ENCODE measurements around the gene ARCN1. TPM values are rescaled to one million over a fixed set of nuclear protein-coding genes. Genes with fewer than 3 reads are reported as not detected.
"Not testable (repeated sequence)": the region's sequence is repeated elsewhere in the genome, so short reads cannot be mapped to it uniquely, and the experiment has no call there.

ARCN1 gene
- total and polyA plus RNA-seq, 7 experiments from 2014 or later, result 71.2 to 170 (median 123) TPM

DNA sequence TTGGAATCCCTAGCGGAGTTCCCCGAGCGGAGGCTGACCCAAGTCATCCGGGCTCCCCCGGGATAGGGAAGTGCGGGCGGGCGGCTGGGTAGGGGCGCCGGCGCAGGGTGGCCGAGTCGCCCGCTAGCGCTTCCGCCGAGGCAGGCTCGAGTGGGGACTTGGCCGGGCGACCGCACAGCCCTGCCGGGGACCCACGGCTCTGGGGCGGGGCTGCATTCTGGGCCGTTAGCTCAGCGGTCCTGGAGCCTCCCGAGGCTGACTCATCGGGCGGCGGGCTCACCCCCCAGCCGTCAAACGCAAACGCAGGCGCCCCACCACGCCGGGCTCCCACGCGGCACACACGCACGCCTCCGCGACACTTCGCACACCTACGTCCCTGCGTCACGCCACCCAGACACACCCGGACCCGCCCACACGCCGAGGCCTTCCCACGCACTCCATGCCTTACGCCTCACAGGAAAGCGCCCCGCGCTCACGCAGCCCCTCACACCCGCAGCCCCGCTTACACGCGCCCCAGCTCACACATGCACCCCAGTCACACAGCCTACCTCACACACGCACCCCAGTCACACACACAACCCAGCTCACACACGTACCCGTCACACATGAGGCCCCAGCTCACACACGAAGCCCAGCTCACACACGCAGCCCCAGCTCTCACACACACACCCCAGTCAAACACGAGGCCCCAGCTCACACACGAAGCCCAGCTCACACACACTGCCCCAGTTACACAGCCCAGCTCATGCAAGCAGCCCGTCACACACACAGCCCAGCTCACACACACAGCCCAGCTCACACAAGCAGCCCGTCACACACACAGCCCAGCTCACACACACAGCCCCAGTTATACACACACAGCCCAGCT lies 36.4 kb downstream of the ARCN1 start:
- no peaks in the 10 kb centered on the region for H3K36me3 ChIP-seq (ENCODE audit: control insufficient read depth in 2 of 3, insufficient read depth in 3 of 3, low read length in 3 of 3)
- DNase-seq, result peak; percentile 70 to 96 (median 88)
- H3K4me1 ChIP-seq (ENCODE audit: control insufficient read depth in 2 of 2, insufficient read depth in 2 of 2, low read length in 2 of 2), result peaks cover 18 to 23% of the 10 kb centered on the region in 2 donors
- CTCF ChIA-PET, result interaction anchor here (0.6 to 2.2 kb wide), 8 partner anchors 8 to 437 kb away, joined by 3 to 15 read pairs (median 3); partner anchors contain the start of gene ARCN1
- Mint-ChIP-seq H3K27me3 (peaks cover 0 to 48% (median 0%) of the 10 kb centered on the region in 5 donors), H3K36me3 (peaks cover 0 to 9% (median 0%) of the 10 kb centered on the region in 5 donors), H3K4me1 (peaks cover 16 to 26% (median 23%) of the 10 kb centered on the region in 7 donors), H3K27ac (peak overlapping the region; percentile 39 to 95 (median 89)), H3K4me3 (peak overlapping the region; percentile 77 to 88 (median 82)), H3K9me3 (no peaks in the 10 kb centered on the region)
- peak overlapping the region; percentile 61 for H3K4me3 ChIP-seq (ENCODE audit: low read length)
- POLR2A ChIA-PET, result interaction anchor here (0.6 to 3.8 kb wide), 11 partner anchors 9 to 783 kb away, joined by 3 to 27 read pairs (median 5); partner anchors contain the start of genes ARCN1, CENATAC and DDX6
- H3K9me3 ChIP-seq (ENCODE audit: control insufficient read depth in 2 of 3, low read length in 3 of 3), result no peaks in the 10 kb centered on the region
- intact Hi-C loops (cut with micrococcal nuclease), result loop anchor here in 1 of 2 donors (1.0 to 10.0 kb wide), 6 partner anchors 36 to 390 kb away; partner anchors contain the start of genes ARCN1, CENATAC, TMEM25 and UPK2
- ATAC-seq, result peak; percentile 88
- no peaks in the 10 kb centered on the region for H3K27me3 ChIP-seq (ENCODE audit: control insufficient read depth in 2 of 2, insufficient read depth in 2 of 2, low read length in 2 of 2)
- peak overlapping the region; percentile 85 for H3K27ac ChIP-seq (ENCODE audit: low read depth, low read length)

DNA sequence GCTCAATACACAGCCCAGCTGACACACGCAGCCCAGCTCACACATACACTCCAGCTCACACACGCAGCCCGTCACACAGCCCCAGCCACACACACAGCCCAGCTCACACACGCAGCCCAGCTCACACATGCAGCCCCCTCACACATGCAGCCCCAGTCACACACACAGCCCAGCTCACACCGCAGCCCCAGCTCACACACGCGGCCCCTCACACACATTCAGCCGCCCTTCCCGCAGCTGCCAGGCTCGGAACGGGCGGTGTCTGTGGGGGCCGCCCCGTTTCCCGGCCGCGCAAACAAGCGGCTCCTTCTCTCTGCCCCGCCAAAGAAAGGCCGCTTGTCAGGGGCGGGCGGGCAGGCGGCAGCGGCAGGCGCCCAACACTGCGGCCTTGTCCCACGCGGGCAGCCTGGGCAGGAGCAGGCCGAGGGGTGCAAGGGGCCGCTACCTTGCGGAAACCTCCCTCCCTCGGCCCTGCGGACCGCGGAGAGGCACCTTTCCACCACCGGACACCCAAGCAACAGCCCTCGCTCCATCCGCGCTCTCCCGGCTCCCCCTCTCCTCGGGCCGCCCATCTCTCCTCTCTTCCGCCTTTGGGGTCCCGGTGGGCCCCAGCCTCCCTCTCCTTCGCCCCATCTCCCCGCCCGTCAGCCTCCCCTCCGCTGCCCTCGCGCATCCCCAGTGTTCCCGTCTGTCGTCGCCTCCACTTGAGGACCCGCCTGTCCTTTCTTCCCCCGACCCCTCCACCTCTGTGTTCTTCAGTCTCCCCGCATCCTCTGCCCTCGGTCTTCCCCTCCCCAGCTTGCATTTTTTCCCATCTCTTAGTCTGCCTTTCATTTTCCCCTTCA lies 37.4 kb downstream of the ARCN1 start:
- H3K4me1 Mint-ChIP-seq, result peaks cover 16 to 26% (median 23%) of the 10 kb centered on the region in 7 donors
- peak overlapping the region in 8 of 9 donors; percentile 82 to 95 (median 89) for H3K27ac Mint-ChIP-seq
- DNase-seq, result peak in 8 of 9 donors; percentile 20 to 47 (median 29)

GRCh38 chr11:118610225-118610772 lies 38.1 kb downstream of the ARCN1 start:
- H3K27me3 ChIP-seq (ENCODE audit: control insufficient read depth in 2 of 2, insufficient read depth in 2 of 2, low read length in 2 of 2), result no peaks in the 10 kb centered on the region
- intact Hi-C loops (cut with micrococcal nuclease), result loop anchor here (2.0 to 5.0 kb wide), 2 partner anchors 47 to 49 kb away; no protein-coding TSS in a partner anchor
- H3K36me3 Mint-ChIP-seq, result peaks cover 0 to 9% (median 0%) of the 10 kb centered on the region in 5 donors
- H3K27me3 Mint-ChIP-seq, result peaks cover 0 to 57% (median 0%) of the 10 kb centered on the region in 5 donors
- POLR2A ChIA-PET, result interaction anchor here (1.9 to 3.8 kb wide), 2 partner anchors 10 to 38 kb away, joined by 6 to 27 read pairs; partner anchors contain the start of gene ARCN1
- peak overlapping the region; percentile 57 for H3K27ac ChIP-seq (ENCODE audit: low read depth, low read length)
- peak overlapping the region; percentile 61 for H3K4me3 ChIP-seq (ENCODE audit: low read length)
- peaks cover 16 to 26% (median 23%) of the 10 kb centered on the region in 7 donors for H3K4me1 Mint-ChIP-seq
- ATAC-seq, result no peak
- peak overlapping the region; percentile 69 to 88 (median 85) for H3K4me3 Mint-ChIP-seq
- H3K9me3 Mint-ChIP-seq, result no peaks in the 10 kb centered on the region
- CTCF ChIA-PET, result interaction anchor here (1.8 to 2.2 kb wide), 2 partner anchors 15 to 17 kb away, joined by 6 to 15 read pairs; no protein-coding TSS in a partner anchor
- H3K9me3 ChIP-seq (ENCODE audit: control insufficient read depth in 2 of 3, low read length in 3 of 3), result no peaks in the 10 kb centered on the region
- peaks cover 18 to 23% of the 10 kb centered on the region in 2 donors for H3K4me1 ChIP-seq (ENCODE audit: control insufficient read depth in 2 of 2, insufficient read depth in 2 of 2, low read length in 2 of 2)
- DNase-seq, result peak in 2 of 9 donors; percentile 11 to 32
- H3K27ac Mint-ChIP-seq, result peak overlapping the region in 8 of 9 donors; percentile 51 to 92 (median 74)
- H3K36me3 ChIP-seq (ENCODE audit: control insufficient read depth in 2 of 3, insufficient read depth in 3 of 3, low read length in 3 of 3), result no peaks in the 10 kb centered on the region

More for the DNA sequence above, 37.4 kb downstream of the ARCN1 start:
- Mint-ChIP-seq H3K4me3 (peak overlapping the region; percentile 76 to 88 (median 86)), H3K27me3 (peaks cover 0 to 57% (median 0%) of the 10 kb centered on the region in 5 donors), H3K9me3 (no peaks in the 10 kb centered on the region), H3K36me3 (peaks cover 0 to 9% (median 0%) of the 10 kb centered on the region in 5 donors)
- H3K4me1 ChIP-seq (ENCODE audit: control insufficient read depth in 2 of 2, insufficient read depth in 2 of 2, low read length in 2 of 2), result peaks cover 18 to 23% of the 10 kb centered on the region in 2 donors
- no peaks in the 10 kb centered on the region for H3K36me3 ChIP-seq (ENCODE audit: control insufficient read depth in 2 of 3, insufficient read depth in 3 of 3, low read length in 3 of 3)
- H3K4me3 ChIP-seq (ENCODE audit: low read length), result peak overlapping the region; percentile 61
- no peak for ATAC-seq
- intact Hi-C loops (cut with micrococcal nuclease), result loop anchor here (2.0 to 10.0 kb wide), 6 partner anchors 48 to 347 kb away; partner anchors contain the start of genes TMEM25 (in 1 of the 2) and UPK2 (in 1 of the 2)
- ChIA-PET CTCF (interaction anchor here (0.6 to 2.2 kb wide), 8 partner anchors 9 to 438 kb away, joined by 3 to 15 read pairs (median 3); partner anchors contain the start of gene ARCN1), POLR2A (interaction anchor here (0.6 to 3.8 kb wide), 11 partner anchors 10 to 784 kb away, joined by 3 to 27 read pairs (median 5); partner anchors contain the start of genes ARCN1, CENATAC and DDX6)
- no peaks in the 10 kb centered on the region for H3K9me3 ChIP-seq (ENCODE audit: control insufficient read depth in 2 of 3, low read length in 3 of 3)
- H3K27me3 ChIP-seq (ENCODE audit: control insufficient read depth in 2 of 2, insufficient read depth in 2 of 2, low read length in 2 of 2), result no peaks in the 10 kb centered on the region
- H3K27ac ChIP-seq (ENCODE audit: low read depth, low read length), result peak overlapping the region; percentile 59

GRCh38 chr11:118610773-118611432 lies 38.7 kb downstream of the ARCN1 start:
- peak; percentile 71 for ATAC-seq
- H3K4me3 Mint-ChIP-seq, result peak overlapping the region; percentile 35 to 88 (median 78)
- intact Hi-C loops (cut with micrococcal nuclease), result loop anchor here (1.0 to 5.0 kb wide), 4 partner anchors 16 to 466 kb away; no protein-coding TSS in a partner anchor
- H3K27ac Mint-ChIP-seq, result peak overlapping the region in 7 of 9 donors; percentile 33 to 82 (median 70)
- Histone ChIP-seq H3K4me3 (ENCODE audit: low read length) (peak overlapping the region; percentile 61), H3K27me3 (ENCODE audit: control insufficient read depth in 2 of 2, insufficient read depth in 2 of 2, low read length in 2 of 2) (no peaks in the 10 kb centered on the region), H3K9me3 (ENCODE audit: control insufficient read depth in 2 of 3, low read length in 3 of 3) (no peaks in the 10 kb centered on the region), H3K27ac (ENCODE audit: low read depth, low read length) (peak overlapping the region; percentile 57), H3K36me3 (ENCODE audit: control insufficient read depth in 2 of 3, insufficient read depth in 3 of 3, low read length in 3 of 3) (no peaks in the 10 kb centered on the region), H3K4me1 (ENCODE audit: control insufficient read depth in 2 of 2, insufficient read depth in 2 of 2, low read length in 2 of 2) (peaks cover 18 to 23% of the 10 kb centered on the region in 2 donors)
- H3K4me1 Mint-ChIP-seq, result peaks cover 16 to 26% (median 23%) of the 10 kb centered on the region in 7 donors
- ChIA-PET CTCF (interaction anchor here (0.6 to 3.3 kb wide), 6 partner anchors 9 to 33 kb away, joined by 3 to 19 read pairs (median 4); no protein-coding TSS in a partner anchor), POLR2A (interaction anchor here (3.8 kb wide), 1 partner anchor 38 kb away, joined by 27 read pairs; the partner anchor contains the start of gene ARCN1)
- no peaks in the 10 kb centered on the region for H3K9me3 Mint-ChIP-seq
- DNase-seq, result peak; percentile 72 to 89 (median 82)
- H3K27me3 Mint-ChIP-seq, result peaks cover 0 to 56% (median 0%) of the 10 kb centered on the region in 5 donors
- peaks cover 0 to 9% (median 0%) of the 10 kb centered on the region in 5 donors for H3K36me3 Mint-ChIP-seq

DNA sequence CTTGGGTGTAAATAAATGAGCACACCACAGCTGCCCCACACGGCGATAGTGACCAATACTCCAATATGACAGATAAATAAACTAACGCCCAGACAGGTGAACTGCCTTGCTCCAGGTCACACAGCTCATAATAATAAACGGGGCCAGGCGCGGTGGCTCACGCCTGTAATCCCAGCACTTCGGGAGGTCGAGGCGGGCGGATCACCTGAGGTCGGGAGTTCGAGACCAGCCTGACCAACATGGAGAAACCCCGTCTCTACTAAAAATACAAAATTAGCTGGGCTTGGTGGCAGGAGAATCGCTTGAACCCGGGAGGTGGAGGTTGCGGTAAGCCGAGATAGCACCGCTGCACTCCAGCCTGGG lies 39.2 kb downstream of the ARCN1 start:
- not testable (repeated sequence) for H3K36me3 Mint-ChIP-seq; DNase-seq; H3K9me3 Mint-ChIP-seq; H3K4me3 ChIP-seq (ENCODE audit: low read length); H3K27me3 ChIP-seq (ENCODE audit: control insufficient read depth in 2 of 2, insufficient read depth in 2 of 2, low read length in 2 of 2); ATAC-seq; H3K9me3 ChIP-seq (ENCODE audit: control insufficient read depth in 2 of 3, low read length in 3 of 3); H3K27ac ChIP-seq (ENCODE audit: low read depth, low read length); H3K36me3 ChIP-seq (ENCODE audit: control insufficient read depth in 2 of 3, insufficient read depth in 3 of 3, low read length in 3 of 3)
- Mint-ChIP-seq H3K27me3 (peaks cover 0 to 51% (median 0%) of the 10 kb centered on the region in 5 donors), H3K4me1 (peaks cover 16 to 26% (median 23%) of the 10 kb centered on the region in 7 donors), H3K27ac (peak overlapping the region in 7 of 9 donors; percentile 33 to 82 (median 70)), H3K4me3 (peak overlapping the region; percentile 35 to 88 (median 78))
- peaks cover 18 to 23% of the 10 kb centered on the region in 2 donors for H3K4me1 ChIP-seq (ENCODE audit: control insufficient read depth in 2 of 2, insufficient read depth in 2 of 2, low read length in 2 of 2)
- POLR2A ChIA-PET, result interaction anchor here (0.9 to 3.8 kb wide), 2 partner anchors 10 to 39 kb away, joined by 3 to 27 read pairs; partner anchors contain the start of gene ARCN1
- intact Hi-C loops (cut with micrococcal nuclease), result loop anchor here (1.0 to 5.0 kb wide), 4 partner anchors 16 to 466 kb away; no protein-coding TSS in a partner anchor
- CTCF ChIA-PET, result interaction anchor here (0.6 to 3.3 kb wide), 7 partner anchors 9 to 467 kb away, joined by 3 to 19 read pairs (median 4); no protein-coding TSS in a partner anchor

Measured in naive thymus-derived CD4-positive, alpha-beta T cell (primary cell).